DMS 273 treated with DMSO at 0.1 percent for 48 hours (cell line): ENCODE measurements around the gene MPND.

ENCODE experiments used
- DNase-seq: peaks from one replicate; lab custom pipeline; 2025; lab: John Stamatoyannopoulos, UW

Gene MPND

GRCh38 chr19:4366666-4367335, 23.4 kb downstream of the MPND start:
- no peak for DNase-seq

DNA sequence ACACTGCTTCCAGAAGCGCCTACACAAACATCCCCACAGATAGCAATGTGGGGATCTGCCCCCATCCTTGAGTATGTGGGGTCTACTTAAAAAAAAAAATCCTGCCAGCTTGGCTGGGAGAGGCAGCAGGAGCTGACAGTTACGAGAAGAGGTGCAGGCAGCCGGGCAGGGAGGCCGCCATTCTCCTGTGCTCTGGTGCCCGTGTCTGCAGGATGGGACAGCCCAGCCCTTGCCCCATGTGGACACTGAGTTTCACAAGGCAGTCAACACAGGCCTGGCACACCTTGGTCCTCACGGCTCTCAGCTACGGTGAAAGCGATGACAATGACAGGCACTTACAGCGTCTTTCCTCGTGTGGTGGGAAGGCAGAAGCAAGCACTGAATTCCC, 24.0 kb downstream of the MPND start:
- DNase-seq: no peak

DNA sequence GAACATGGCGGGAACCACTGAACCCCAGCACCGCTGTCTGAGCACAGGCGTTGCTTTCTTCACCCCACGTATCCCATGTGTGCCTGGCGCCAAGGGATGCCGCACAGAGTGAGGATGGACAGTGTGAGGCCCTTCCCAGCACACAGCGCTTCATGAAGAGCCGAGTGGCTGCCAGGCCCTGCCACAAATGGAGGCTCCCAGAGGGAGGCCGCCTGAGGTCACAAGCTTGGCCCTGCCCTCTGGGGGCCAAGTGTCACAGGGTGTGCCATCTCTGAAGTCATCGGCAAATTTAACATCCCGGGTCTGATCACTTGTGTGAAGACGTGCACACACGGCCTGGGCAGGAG, 24.4 kb downstream of the MPND start:
- DNase-seq: no peak

GRCh38 chr19:4368128-4368820, 24.9 kb downstream of the MPND start:
- DNase-seq: no peak

DNA sequence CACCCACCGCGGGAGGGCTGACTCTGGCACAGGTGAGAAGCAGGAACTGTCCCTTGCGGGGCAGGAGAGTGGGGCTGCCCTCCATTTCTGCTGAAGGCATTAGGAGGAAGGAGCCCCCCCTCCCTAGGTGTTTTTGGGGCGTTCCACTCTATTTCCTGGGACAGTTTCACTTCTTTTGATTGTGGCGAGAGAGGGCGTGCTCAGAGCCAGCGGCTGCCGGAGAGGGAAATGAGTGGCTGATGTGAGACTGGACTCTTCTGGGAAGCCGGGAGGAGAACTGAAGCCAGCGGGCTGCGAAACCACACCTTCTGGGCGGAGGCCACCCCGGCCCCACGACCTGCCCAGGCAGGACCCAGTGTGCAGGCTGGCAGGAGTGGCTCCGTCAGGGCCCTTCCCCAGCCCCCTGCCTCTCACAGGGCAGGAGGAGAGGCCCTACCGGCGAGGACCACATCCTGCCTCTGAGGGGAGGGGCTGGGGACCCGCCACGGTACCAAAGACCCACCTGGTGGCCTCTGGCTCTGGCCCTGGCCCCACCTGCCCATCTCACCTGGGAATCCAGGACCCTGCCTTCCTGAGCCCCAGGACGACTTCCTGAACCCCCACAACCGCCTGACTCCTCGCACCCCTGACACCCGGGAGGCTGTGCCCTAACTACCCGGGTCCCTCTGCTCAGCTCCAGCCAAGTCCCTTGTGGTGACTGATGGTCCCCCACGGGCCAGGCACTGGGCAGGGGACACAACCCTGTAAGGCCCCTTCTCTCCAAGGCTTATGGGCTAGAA, 25.9 kb downstream of the MPND start:
- DNase-seq: no peak

GRCh38 chr19:4369888-4370260, 26.5 kb downstream of the MPND start:
- DNase-seq: no peak

DNA sequence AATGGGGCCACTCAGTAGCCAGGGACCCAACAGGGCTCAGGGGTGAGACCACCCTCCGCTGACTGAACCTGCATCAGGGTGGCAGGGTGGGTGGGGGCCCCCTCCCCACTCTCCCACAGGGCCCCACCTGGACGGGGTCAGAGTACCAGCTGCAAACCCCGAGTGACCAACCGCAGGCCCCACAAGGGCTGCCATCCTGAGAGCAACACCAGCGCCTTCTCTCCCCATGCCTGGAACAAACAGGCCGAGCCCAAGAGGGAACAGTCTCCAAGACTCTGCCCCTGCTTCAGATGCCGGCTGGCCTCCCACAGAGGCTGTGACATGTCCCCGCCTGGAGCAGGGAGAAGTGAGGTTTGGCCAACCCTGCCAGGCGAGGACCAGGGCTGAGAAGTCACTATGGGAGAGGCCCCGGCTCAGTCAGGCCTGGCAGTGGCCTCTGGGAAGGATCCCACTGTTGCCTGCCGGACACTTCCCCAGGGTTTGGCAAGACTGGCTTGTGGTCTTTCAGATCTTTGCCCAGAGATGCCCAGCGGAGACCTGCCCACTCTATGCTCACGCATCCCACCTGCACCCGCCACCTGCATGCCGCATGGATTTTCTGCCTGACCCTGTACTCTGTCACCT, 27.2 kb downstream of the MPND start:
- no peak for DNase-seq

GRCh38 chr19:4371247-4372164, 28.1 kb downstream of the MPND start:
- DNase-seq: no peak

- no peak for DNase-seq
These were observed 29.0 kb downstream of the MPND start for GRCh38 chr19:4372165-4373012.

DNA sequence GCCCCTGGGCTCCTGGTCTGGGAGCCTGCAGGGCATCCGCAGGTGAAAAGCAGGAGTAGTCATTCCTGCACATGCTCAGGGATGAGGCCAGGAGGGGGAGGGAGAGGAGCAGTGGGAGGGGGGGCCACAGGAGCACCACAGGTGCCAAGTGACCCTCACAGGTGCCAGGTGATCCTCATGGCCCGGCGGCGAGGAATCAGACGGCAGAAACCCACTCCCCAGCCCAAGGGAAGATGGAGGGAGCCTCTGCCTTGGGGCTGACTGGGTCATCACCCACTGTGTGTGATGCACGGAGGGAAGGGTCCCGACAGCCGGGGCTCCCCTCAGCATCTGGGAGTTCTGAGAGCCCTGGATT, 29.6 kb downstream of the MPND start:
- no peak for DNase-seq

- no peak for DNase-seq
These were observed 30.5 kb downstream of the MPND start for GRCh38 chr19:4373601-4374497.

- DNase-seq: no peak
These were observed 31.3 kb downstream of the MPND start for GRCh38 chr19:4374498-4375163.

- DNase-seq: no peak
These were observed 32.0 kb downstream of the MPND start for GRCh38 chr19:4375164-4376027.

DNA sequence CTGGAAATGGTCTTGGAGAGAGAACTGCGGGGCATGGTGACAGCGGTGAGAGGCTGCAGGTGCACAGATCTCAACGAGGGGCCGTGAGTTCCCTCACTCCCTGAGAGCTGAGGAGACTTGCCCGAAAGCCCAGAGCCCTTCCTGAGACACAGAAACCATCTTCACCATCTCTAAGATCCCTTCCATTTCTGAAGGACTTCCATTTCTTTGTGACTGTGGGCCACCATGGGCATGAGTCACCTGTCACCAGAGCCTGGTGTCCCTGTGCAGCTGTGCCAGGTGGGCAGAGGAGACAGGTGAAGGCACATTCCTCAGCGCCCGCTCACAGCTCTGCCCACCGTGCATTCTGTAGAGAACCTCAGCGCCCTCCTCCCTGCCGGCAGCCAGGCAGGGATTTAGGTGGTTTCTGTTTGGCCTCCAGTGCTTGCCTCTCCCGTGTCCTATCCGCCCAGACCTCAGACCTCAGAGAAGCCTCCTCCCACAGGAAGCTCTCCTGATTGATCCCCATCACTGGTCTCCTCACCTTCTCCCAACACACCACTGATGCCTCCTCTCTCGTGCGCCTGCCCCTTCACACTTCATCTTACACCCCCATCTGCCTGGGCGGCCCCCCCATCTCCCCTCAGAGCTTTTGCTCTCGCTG, 32.8 kb downstream of the MPND start:
- DNase-seq: no peak

DNA sequence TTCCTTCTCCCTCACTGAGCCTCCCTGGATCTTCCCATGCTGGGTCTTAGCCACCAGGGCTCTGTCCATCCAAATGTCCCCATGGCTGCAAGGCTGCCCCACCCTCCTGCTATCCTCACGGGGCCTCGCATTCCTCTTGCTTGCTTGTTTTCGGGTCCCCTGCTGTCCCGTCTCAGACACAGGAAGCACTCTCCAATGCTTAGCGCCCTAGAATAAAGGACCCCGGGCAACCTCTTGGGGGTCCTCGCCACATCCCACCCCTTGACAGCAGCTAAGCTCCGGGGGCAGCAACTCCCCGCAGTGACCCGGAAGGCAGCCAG, 33.3 kb downstream of the MPND start:
- DNase-seq: no peak

- DNase-seq: no peak
These were observed 33.8 kb downstream of the MPND start for GRCh38 chr19:4376991-4377781.

DNA sequence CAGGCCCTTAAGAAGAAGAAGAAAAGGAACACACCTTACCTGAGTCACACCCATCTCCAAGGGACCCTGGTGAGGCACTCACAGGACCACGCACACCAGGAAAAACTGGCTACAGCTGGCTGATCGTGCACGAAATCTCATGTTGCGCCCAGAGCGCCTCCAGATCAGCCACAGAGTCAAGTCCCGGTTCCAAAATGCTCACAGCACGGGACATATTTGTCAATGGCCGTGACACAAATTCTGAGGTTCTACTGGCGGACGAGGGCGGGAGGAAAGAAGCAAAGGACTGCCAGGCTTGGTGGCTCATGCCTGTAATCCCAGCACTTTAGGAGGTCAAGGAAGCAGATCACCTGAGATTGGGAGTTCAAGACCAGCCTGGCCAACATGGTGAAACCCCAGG, 35.5 kb downstream of the MPND start:
- DNase-seq: no peak
